Stimulated activated CD8-positive, alpha-beta memory T cell treated with anti-CD3 and anti-CD28 coated beads, Interleukin-15, amount 100 ng/mL, for 48 hours (primary cell): ENCODE data around the gene COMMD2.

ENCODE experiments used
- DNase-seq, 2 donors: peaks; one replicate each; pipeline ENCODE4 v3.0.0-alpha.2; 2020; ENCODE audit warnings: low read depth in 2 of 2

The COMMD2 gene

DNA sequence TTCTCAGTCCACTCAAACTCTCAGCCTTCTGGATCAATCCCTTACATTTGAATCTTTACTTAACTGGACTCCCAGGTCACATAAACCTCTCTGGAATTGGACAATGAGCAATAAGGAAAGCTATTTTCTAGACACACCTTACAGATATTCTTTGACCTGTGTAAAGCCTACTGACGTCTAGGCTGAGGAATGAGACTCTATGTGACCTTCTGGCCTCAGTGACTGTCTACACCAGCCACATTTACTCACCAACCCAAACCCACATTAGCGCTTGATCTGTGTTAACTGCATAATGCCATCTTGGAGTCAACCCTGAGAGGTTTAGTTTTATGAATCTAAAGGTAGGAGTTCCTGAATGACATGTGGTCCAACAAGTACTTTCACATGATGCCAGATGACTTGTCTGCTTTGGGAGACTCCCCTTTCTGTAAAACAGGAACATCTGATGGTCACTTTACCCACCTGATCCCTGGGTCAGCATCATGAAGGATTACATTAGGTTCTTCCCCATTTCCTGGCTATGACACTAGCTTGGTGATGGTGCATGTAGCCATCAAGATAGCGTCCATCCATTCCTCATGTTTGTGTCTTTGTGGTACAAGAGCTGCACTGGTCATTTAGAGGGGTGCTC lies 11.4 kb upstream of the COMMD2 start:
- DNase-seq: no peak

DNA sequence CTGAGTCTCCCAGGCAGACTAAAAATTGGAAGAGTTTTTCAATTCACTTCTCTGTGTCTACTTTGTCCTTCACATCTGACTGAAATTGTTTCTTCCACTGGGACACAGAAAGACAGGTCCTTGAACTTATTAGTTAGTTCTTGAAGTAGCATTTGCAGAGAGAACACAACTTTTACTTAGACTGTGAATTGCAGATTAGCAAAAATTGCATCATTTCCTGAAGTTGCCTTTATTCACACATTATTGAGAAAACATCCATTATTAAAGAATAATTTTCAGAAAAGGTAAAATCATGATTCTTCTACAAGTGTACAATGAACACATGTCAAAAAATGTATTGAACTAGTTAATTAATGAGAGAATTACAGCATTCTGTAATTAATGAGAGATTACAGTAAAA lies 1.4 kb upstream of the COMMD2 start:
- no peak for DNase-seq

DNA sequence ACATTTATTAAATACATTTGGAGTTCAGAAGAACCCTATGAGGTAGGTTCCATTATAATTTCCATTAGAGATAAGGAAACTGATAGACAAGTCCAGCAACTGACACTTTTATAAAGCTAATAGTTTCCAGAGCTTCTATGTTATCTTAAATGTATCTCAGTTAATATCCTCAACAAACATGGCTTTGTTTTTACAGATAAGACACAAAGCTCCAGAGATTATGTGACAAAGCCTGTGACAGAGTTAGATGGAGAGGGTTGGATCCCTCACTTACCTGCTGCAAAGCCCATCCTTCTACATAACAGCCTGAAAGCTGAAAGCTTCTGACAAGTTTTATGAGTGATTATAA lies 473 bp upstream of the COMMD2 start:
- DNase-seq: no peak

DNA sequence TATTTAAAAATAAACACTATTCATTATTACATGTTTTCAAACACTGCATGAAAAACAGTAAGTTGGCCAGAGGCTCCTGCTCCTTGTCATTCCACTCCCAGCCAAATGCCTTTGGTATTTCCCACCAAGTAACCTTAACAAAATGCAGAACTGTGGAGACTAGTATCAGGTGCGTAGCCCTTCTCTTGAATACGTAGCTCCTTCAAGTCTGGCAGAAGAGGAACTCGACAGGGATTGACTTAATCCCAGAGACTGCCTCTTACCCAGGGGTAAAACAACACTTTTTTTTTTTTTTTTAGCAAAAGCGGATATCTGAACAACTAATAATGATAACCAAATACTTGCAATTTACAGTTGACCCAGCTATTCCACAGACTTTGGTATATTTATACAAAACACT lies 738 bp downstream of the COMMD2 start:
- no peak for DNase-seq

DNA sequence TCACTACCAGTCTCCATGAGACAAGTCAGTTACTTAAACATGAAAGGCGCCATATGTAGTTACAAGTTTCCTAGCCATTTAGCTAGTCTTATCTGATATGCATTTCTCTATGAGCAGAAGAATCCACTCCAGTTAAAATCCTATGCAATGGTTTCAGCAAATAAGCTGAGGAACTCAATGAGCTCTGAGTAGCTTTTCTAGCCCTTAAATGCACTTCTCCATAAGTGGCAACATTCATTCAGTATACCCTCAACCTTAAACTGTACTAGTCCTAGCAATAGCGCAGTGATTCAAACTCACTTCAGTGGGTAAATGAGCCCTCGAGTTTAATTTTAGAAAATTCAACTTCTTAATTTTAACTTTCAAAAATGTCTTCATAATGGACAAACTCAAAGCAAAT lies 7.7 kb downstream of the COMMD2 start:
- no peak for DNase-seq

DNA sequence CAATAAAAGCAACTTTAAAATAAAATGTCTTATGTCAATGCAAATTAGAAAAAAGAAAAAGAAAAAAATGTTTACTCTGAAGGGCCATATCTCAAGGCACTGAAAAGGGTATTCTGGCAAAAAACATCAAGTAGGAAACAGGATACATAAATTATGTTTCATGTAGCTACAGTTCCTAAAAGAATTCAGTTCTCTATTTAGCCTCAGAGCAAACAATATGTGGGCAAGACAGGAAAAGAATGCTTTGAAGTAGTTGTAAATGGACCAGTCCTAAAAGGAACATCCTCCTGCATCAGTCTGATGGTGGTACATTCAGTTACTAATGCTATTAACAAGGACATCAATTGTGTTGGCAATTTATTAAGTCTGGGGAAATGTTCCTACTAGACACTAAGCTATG lies 8.1 kb downstream of the COMMD2 start:
- no peak for DNase-seq

DNA sequence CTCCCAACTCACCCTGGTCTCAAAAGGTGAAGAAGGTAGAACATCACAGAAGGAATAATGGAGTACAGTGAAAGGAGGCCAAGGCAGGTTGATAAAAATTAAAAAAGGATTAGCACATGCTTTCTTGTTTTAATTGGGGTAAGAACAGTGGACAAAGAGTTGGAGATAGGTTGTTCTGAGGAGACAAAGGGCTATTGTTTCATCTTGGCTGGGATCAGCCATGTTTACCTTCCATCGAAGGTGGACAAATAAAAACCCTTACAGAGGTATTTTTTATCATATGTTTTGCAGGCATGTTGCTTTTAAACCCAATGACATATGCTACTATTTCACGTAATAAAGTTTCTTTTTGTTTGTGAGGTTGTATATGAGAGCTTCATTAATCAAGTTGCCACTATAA lies 12.9 kb downstream of the COMMD2 start:
- DNase-seq: no peak

DNA sequence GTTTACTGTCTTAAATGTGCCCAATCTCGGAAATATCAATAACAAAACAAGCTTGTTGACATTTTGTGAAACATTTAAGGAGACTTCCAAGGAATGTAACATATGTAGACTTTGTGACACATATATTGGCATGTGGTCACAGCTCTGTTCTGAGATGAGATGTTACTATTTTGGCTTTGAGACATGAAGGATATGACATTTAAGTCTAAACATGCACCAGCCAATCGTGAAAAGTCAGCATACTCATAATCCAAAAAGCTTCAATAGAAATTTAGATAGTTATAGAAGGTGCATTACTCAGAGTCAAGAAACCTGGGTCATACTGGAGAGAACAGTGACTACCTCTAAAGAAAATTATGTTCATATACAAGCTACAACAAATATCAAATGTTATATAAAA lies 13.4 kb downstream of the COMMD2 start:
- no peak for DNase-seq

DNA sequence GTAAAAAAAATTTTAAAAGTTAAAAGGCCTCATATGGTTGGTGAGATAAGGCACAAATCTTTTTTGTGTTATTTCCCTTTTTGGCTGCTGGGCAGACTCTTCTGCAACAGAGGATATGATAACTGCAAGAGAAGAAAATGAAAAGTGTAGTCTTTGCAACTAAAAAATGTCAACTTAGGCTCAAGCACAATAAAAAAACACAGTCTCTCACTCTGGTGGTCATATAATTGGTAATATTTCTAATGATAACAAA lies 15.4 kb downstream of the COMMD2 start:
- no peak for DNase-seq

DNA sequence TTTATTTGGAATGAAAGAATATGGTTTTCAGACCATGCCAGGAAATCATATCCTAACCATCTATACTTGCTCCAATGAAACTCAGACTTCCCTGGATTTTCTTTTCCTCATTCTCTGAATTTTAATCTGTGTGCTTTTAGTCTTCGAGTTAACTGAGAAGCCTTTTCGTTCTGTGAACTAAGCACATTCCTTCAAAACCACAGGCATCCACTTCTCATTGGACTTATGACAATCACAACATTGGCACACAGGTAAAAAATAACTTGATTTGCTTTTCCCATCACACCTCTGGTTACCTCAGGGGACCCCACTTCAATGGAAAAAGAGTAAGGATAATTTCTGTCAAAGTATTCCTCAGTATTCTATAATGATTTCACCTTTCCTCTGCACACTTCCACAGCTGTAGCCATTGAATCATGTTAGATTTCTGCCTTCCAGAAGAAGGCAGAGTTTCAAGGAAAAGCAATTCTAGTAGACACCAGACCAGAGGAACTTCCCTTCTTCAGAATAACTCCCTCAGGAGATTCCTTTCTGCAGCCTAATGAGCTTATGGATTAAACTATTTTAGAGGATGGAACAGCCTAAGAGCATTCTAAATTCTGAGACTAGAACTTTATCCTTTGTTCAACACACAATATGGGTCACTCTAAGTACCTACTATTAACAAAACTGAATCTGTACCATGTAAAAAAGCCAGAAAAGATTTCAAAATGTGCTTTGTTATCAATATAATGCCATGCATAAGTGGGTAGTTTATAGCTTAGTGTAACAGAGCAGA lies 15.9 kb downstream of the COMMD2 start:
- DNase-seq: no peak

DNA sequence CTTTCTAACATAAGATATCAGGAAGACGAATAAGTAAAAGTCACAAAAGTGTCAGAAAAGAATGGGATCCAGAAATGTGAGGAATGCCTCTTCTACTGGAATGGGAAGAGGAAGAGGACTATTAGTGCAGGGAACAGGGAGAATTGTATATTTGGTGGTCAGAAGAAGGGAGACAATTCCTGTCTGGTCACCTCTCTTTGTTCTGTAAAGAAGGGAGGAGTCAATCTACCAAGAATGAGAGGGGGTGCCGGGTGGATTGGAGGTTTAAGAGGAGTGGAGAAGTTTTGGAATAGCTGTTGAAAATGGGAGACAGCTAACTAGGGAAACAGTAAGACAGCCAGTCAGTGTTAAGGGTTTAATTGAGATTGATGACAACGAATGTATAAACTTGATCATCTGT lies 20.1 kb downstream of the COMMD2 start:
- no peak for DNase-seq

DNA sequence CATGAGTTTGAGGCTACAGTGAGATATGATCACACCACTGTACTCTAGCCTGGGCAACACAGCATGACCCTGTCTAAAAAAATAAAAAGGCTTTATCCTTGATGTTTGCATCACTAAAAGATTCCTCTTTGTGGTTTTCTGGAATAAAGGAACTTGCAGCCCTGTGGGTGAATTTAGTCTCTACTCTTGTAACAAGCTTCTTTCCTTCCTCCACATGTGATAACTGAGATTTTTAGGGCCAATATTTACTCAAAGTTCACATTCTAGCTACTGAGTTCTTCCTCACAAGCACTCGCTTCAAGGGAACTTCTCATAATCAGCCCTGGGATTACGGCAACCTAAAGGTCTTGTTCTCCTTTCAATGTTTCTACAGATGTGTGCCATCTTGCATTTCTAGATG lies 24.6 kb downstream of the COMMD2 start:
- DNase-seq: no peak

DNA sequence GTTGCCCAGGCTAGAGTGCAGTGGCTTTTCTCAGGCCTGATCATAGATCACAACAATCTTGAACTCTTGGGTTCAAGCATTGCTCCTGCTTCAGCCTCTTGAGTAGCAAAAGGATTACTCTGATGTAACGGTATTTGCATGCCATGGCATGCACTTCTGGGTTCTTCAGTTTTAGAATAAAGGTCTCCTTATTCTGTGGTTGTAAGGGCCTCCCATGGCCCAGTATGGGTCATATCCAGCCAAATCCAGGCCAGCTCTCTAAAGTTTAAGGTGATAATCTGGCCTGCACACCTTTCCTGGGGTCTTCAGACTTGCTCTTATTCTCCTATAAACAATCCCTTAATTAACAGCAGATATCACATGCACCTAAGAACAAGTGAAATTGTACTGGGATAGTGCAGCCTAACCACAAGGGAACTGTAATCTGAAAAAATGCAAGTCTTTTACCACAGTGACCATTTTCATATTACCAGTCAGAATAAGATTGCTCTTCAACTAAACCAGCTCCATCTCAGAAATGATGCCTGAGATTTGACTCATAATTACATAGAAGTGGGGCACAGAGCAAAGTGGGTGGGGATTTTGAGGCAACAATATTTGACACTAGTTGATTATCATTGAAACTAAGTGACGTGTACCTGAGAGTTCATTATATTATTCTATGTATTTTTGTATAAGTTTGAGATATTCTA lies 25.4 kb downstream of the COMMD2 start:
- no peak for DNase-seq

DNA sequence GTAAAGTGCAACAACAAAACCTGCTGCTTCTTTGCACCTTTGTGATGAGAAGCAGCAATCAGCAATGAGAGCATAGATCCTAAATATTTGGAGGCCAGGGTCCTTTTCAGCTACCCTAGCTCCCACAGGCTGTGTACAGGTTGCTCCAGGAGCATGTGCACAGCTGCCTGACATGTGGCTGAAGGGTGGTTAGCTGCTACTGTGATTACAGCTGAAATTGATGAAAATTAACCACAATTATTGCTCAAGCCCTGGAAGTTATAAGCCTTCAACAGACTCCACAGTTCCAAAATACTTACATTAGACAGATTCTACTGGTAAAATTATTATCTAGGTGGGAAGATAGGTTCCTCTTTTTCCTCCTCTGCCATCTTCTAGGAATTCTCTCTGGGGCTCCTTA lies 28.5 kb downstream of the COMMD2 start:
- DNase-seq: no peak

DNA sequence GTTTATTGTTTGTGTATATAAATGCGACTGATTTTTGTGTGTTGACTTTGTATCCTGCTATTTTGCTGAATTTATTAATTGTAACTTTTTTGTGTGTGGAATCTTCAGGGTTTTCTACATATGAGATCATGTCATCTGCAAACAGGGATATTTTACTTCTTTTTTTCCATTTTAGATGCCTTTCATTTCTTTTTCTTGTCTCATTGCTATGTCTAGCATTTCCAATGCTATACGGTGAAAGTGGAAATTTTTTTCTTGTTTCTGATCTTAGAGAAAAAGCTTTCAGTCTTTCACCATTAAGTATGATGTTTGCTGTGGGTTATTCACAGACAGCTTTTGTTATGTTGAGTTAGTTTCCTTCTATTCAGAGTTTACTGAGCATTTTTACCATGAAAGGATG lies 31.4 kb downstream of the COMMD2 start:
- DNase-seq: no peak

DNA sequence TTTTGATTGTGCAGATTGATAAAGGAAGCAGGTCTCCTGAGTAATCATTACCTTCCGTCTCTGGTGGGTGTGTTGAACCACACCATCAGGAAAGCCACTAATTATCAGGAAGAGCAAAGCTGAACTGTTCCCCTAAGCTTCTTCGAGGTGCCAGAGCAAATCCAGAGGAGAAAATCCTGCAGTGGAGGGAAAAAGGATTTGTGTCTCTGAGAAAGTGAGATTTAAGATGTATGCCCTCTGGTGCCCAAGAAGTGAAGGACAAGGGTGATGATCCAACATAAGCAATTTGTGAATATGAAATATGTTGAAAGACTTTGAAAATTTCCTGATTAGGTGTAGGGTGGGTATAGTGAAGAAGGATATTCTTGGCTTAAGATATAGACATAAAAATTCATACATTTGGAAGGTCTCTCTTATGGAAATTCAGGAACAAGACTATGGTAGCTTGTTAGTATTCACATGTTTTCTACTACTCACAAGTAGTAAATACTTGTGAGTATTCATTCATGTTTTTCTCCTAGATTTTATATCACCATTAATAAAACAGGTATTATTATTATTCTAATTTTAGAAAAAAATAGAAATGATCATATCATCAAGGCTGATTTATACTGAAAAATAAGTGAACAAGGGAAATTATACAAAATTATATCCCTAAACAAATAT lies 34.8 kb downstream of the COMMD2 start:
- no peak for DNase-seq

DNA sequence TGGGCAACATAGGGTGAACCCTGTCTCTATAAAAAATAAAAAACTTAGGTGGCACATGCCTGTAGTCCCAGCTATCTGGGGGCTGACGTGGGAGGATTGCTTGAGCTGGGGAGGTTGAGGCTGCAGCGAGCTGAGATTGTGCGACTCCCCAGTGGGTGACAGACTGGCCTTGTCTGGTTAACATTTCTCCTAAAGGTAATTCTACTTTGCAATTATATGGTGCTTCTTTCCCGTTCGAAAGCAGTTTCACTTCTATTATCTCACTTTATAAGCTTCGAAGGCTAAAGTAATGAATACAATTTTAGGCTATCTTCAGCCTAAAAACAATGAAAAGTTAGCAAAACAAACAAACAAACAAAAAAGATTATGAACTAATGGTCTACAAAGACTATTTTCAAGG lies 35.3 kb downstream of the COMMD2 start:
- no peak for DNase-seq

DNA sequence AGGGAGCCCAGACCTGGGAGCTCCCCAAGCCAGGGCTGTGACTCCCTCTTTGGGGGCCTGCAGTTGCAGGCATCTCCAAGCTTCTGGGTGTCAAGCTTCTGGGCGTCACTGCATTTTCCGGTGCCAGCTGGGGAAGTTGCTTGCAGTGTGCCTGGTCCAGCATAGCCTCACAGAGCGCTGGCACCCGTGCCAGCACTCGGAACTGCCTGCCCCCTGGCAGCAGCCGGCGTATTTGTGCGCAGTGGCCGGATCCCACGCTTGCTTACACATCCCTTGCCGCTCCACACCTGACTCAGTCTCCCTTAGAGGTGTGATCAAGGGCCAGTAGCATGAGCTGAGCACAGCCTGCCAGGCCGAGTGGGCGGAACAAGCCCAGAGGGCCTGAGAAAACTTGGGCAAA lies 37.0 kb downstream of the COMMD2 start:
- no peak for DNase-seq

DNA sequence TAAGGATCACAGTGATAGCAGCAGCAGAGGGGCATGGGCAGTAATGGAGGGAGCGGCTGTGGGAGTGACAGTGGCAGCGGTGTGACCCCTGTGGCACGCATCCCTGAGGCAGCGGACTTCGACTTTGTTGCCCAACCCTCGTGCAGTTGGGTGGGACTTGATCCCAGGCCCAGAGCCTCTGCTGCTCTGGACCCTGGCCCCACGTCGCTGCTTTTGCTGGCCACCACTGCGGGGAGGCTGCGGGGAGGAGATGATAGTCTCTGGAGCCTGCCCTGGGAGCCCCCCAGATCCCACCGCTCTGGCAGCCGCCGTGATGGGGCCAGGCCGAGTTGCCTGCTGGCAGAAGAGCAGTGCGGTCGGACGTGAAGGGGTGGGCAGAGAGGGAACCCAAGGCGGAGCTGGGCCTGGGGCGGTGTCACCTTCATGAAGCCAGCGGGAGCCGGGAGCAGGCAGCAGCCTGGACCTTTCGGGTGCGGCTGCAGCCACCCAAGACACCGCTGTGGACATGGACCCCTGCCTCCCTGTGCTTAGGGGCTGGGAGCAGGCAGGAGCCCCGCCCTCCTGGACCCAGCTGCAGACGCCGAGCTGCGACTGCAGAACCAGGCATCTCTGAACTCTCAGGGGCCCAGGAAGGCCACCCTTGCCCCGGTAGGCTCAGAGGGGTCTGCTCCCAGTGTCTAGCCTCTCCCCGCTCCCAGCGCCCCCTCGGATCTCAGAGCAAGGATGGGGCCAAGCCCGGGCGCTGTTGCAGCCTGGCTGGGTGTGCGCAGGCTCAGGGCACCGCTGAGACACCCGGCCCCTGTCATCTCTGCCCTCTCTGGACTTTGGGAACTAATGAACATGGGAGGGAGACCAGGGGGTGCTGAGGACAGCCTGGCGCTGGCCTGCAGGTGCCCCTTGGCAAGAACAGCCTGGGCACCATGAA lies 38.3 kb downstream of the COMMD2 start:
- DNase-seq: no peak

DNA sequence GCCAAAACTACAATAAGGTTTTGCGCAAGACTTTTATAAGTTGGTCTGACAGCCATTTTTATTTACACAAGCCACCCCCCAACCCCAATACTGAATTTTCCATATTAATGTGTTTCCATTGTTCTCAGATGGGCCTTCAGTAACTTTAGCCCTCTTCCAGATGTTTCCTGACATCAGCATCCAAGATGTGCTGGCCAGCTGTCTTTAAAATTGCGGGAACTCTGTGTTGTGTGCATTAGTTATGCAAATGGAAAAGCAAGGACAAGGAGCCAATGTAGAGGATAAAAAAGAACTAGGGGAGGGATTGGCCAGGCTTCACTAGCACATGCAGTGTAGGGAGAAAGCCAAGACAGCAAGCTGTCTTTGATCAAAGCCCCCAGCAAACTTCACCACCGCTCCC lies 45.4 kb downstream of the COMMD2 start:
- no peak for DNase-seq

DNA sequence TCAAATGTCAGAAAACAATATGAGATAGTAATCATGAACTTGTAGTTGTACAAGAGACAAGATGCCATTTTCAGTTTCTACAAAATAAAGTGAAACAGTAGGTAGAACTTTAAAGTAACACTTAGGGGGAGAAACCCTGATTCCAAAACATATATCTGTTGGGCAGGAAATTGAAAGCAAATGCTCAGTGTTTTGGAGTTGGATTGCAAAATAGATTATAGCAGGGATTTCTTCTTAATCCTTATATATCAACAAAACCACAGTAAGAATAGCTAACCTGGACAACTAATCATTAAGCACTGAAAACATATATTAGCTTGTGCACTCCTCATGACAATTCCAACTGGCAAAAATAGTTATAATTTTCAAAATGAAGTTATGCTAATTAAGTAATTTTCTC lies 46.9 kb downstream of the COMMD2 start:
- DNase-seq: no peak

DNA sequence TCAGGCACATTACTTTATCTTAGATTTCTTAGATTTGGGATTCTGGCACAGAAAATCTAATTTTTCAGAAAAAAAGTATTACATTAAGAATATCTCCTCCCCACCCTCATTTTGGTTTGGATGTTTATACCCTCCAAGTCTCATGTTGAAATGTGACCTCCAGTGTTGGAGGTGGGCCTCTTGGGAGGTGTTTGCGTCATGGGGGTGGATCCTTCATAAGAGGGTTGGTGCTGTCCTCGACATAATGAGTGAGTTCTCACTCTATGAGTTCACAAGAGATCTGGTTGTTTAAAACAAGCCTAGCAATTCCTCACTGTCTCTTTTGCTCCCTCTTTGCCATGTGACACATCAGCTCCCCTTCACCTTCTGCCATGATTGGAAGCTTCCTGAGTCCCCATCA lies 48.8 kb downstream of the COMMD2 start:
- DNase-seq: no peak
